CD4-positive, alpha-beta T cell (primary cell): ENCODE data around the gene NLRP12. TPM values are rescaled to one million over a fixed set of nuclear protein-coding genes. Genes with fewer than 3 reads are reported as not detected.

Experiments
- ATAC-seq: fragments of 200-7000 bp; cut with Tn5 transposase; one replicate; pipeline ENCODE4 v1.10.0; 2022; ENCODE audit warnings: mild to moderate bottlenecking; ENCODE audit not compliant: poor library complexity
- CTCF ChIA-PET: fragments of 350-600 bp; sonication (Branson Sonifier 250); formaldehyde crosslinking; loops from one replicate; lab custom pipeline; 2021; ENCODE audit warnings: antibody characterized with exemption, inconsistent platforms; lab: Charles Lee
- POLR2A ChIA-PET: fragments of 350-600 bp; sonication (Branson Sonifier 250); formaldehyde crosslinking; loops from one replicate; lab custom pipeline; 2021; ENCODE audit warnings: antibody characterized with exemption, inconsistent platforms; lab: Charles Lee
- DNase-seq, 14 experiments: peaks; one replicate each; pipeline ENCODE4 v3.0.0-alpha.2; 2013 to 2020; ENCODE audit warnings: mixed read lengths in 2 of 14
- H3K27ac ChIP-seq, 2 donors: one replicate each; pipeline versions ENCODE4 v1.5.1 to v1.7.0; 2013; ENCODE audit warnings: low read length in 2 of 2, low read depth in 1 of 2, mild to moderate bottlenecking in 1 of 2
- H3K27me3 ChIP-seq, 2 experiments: 1 replicate in 1 of 2; 2 replicates in 1 of 2; pipeline versions ENCODE4 v1.6.1 to v1.7.0; 2013; ENCODE audit warnings: low read length in 2 of 2, control low read depth in 1 of 2, mild to moderate bottlenecking in 1 of 2, moderate library complexity in 1 of 2; ENCODE audit not compliant: insufficient read depth in 2 of 2, control insufficient read depth in 1 of 2
- H3K36me3 ChIP-seq: one replicate; pipeline ENCODE4 v1.6.1; 2013; ENCODE audit warnings: low read length, control low read depth; ENCODE audit not compliant: insufficient read depth
- H3K4me1 ChIP-seq: one replicate; pipeline ENCODE4 v1.6.1; 2013; ENCODE audit warnings: low read length, control low read depth; ENCODE audit not compliant: insufficient read depth
- H3K4me3 ChIP-seq: one replicate; pipeline ENCODE4 v1.5.1; 2013; ENCODE audit warnings: mild to moderate bottlenecking, low read length, moderate library complexity
- H3K9me3 ChIP-seq, 2 experiments: 1 replicate in 1 of 2; 2 replicates in 1 of 2; pipeline versions ENCODE4 v1.6.1 to v1.7.0; 2013; ENCODE audit warnings: low read length in 2 of 2, mild to moderate bottlenecking in 2 of 2, control low read depth in 1 of 2, moderate library complexity in 1 of 2; ENCODE audit not compliant: control insufficient read depth in 1 of 2, insufficient read depth in 1 of 2
- H3K27ac Mint-ChIP-seq: one replicate; pipeline ENCODE4 v1.8.0; 2020; ENCODE audit warnings: mixed read lengths
- H3K27me3 Mint-ChIP-seq: one replicate; pipeline ENCODE4 v1.8.0; 2021; ENCODE audit warnings: mixed read lengths
- H3K36me3 Mint-ChIP-seq: one replicate; pipeline ENCODE4 v1.8.0; 2021; ENCODE audit warnings: low read depth, mixed read lengths
- H3K4me1 Mint-ChIP-seq: one replicate; pipeline ENCODE4 v1.8.0; 2021; ENCODE audit warnings: low read depth, mixed read lengths
- H3K4me3 Mint-ChIP-seq: one replicate; pipeline ENCODE4 v1.8.0; 2020; ENCODE audit warnings: mild to moderate bottlenecking, mixed read lengths
- H3K9me3 Mint-ChIP-seq: one replicate; pipeline ENCODE4 v1.8.0; 2020; ENCODE audit warnings: mixed read lengths
- intact Hi-C, 2 experiments: fragments of 100-400 bp; cut with DNase I in 1 of 2; cut with micrococcal nuclease in 1 of 2; formaldehyde crosslinking; loops; one replicate each; pipeline versions ENCODE4 v1.15.1 to v1.9.0; 2023 to 2025; cut with DNase I, micrococcal nuclease
- total RNA-seq, 174 experiments: library from RNA in 2 of 174; stranded (reverse) in 2 of 174; gene quantifications; one replicate each; pipeline ENCODE4 v1.2.3 and lab custom pipeline; 2021 to 2026
- TF ChIP-seq, protein P1 (sequence below): fragments of 200-600 bp; IDR thresholded peaks from one replicate; pipeline ENCODE4 v1.8.0; 2022; ENCODE audit warnings: antibody characterized with exemption, mild to moderate bottlenecking

NLRP12 gene
- total RNA-seq, 2 experiments from 2014 or later: 0.08 TPM; not detected in 1

DNA sequence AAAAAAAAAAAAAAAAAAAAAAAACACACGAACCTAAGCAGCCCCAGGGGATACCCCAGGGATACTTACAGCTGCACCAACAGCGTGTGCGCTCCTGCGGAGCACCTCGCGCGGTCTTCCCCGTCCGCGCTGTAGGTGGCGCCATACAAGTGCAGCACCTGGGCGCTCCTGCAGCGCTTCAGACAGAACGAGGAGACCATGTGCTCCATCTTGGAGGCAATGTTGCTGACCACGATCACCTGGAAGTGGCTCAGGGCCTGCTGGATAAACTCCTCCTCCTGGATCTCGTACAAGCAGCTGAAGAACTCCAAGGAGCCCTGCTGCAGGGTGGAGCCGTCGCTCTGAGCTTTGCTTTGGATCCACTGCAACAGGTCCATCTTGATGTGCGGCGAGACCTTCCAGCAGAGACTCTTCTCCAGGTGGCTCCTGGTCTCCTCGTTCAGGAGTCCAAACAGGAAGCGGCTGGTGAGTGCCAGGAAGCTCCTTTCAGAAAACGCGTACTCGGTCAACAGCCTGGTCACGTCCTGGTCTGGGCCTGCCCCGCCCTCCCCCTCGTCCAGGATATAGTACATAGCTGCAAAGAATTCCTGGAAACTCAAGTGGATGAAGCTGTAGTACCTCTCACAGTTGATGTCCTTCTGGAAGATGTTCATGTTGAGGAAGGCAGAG lies 14.5 kb downstream of the NLRP12 start:
- H3K9me3 Mint-ChIP-seq: no peaks in the 10 kb centered on the region
- H3K27me3 Mint-ChIP-seq: no peaks in the 10 kb centered on the region
- CTCF ChIA-PET: interaction anchor here (1.6 kb wide), 1 partner anchor 17 kb away, joined by 5 read pairs; no protein-coding TSS in a partner anchor
- no peaks in the 10 kb centered on the region for H3K4me1 ChIP-seq
- ATAC-seq: no peak
- H3K36me3 ChIP-seq: no peaks in the 10 kb centered on the region
- intact Hi-C loops: no loop called here
- no peak overlapping the region for H3K4me3 Mint-ChIP-seq
- H3K27me3 ChIP-seq: no peaks in the 10 kb centered on the region
- H3K4me3 ChIP-seq: no peak overlapping the region
- POLR2A ChIA-PET: no interaction called here
- H3K36me3 Mint-ChIP-seq: no peaks in the 10 kb centered on the region
- TF ChIP-seq, protein P1, sequence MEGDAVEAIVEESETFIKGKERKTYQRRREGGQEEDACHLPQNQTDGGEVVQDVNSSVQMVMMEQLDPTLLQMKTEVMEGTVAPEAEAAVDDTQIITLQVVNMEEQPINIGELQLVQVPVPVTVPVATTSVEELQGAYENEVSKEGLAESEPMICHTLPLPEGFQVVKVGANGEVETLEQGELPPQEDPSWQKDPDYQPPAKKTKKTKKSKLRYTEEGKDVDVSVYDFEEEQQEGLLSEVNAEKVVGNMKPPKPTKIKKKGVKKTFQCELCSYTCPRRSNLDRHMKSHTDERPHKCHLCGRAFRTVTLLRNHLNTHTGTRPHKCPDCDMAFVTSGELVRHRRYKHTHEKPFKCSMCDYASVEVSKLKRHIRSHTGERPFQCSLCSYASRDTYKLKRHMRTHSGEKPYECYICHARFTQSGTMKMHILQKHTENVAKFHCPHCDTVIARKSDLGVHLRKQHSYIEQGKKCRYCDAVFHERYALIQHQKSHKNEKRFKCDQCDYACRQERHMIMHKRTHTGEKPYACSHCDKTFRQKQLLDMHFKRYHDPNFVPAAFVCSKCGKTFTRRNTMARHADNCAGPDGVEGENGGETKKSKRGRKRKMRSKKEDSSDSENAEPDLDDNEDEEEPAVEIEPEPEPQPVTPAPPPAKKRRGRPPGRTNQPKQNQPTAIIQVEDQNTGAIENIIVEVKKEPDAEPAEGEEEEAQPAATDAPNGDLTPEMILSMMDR: no peak
- no peaks in the 10 kb centered on the region for H3K4me1 Mint-ChIP-seq
- H3K27ac Mint-ChIP-seq: no peak overlapping the region
- no peak for DNase-seq
- H3K9me3 ChIP-seq: peaks cover 0 to 8% of the 10 kb centered on the region in 2 experiments
- no peak overlapping the region for H3K27ac ChIP-seq

DNA sequence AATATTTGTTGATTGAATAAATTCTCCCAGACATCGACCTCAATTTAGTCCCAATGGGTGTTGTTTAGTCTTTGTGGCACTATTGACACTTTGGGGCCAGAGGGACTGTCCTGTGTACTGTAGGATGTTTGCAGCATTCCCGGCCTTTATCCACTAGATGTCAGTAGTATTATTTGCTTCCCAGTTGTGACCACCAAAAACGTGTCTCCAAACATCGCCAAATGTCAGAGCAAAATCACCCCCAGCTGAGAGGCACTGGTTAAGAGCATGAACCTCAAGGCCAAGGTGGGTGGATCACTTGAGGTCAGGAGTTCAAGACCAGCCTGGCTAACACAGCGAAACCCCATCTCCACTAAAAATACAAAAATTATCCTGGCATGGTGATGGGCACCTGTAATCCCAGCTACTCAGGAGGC lies 15.4 kb downstream of the NLRP12 start:
- no peak for DNase-seq
- H3K4me1 Mint-ChIP-seq: no peaks in the 10 kb centered on the region
- ChIA-PET POLR2A (no interaction called here), CTCF (interaction anchor here (1.6 kb wide), 1 partner anchor 16 kb away, joined by 5 read pairs; no protein-coding TSS in a partner anchor)
- no peaks in the 10 kb centered on the region for H3K27me3 Mint-ChIP-seq
- H3K4me3 Mint-ChIP-seq: no peak overlapping the region
- no peak for ATAC-seq
- no peaks in the 10 kb centered on the region for H3K9me3 Mint-ChIP-seq
- no peaks in the 10 kb centered on the region for H3K4me1 ChIP-seq
- H3K4me3 ChIP-seq: no peak overlapping the region
- no peak overlapping the region for H3K27ac ChIP-seq
- no peaks in the 10 kb centered on the region for H3K36me3 Mint-ChIP-seq
- no peaks in the 10 kb centered on the region for H3K27me3 ChIP-seq
- no peak overlapping the region for H3K27ac Mint-ChIP-seq
- TF ChIP-seq, protein P1: no peak
- peaks cover 0 to 8% of the 10 kb centered on the region in 2 experiments for H3K9me3 ChIP-seq
- H3K36me3 ChIP-seq: no peaks in the 10 kb centered on the region
- intact Hi-C loops: no loop called here

DNA sequence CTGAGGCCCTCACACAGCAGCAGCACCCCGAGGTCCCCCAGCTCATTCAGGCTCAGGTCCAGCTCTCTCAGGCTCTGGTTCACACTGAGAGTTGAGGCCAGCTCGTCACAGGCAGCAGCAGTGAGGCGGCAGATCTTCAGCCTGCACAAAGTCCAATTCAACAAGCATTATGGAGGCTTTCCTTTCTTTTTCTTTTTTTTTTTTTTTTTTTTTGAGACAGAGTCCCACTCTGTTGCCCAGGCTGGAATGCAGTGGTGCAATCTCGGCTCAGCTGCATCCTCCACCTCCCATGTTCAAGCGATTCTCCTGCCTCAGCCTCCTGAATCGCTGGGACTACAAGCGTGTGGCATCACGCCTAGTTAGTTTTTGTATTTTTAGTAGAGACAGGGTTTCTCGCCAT lies 22.9 kb downstream of the NLRP12 start:
- Mint-ChIP-seq H3K36me3 (no peaks in the 10 kb centered on the region), H3K4me3 (no peak overlapping the region), H3K9me3 (no peaks in the 10 kb centered on the region), H3K27ac (no peak overlapping the region), H3K4me1 (no peaks in the 10 kb centered on the region), H3K27me3 (no peaks in the 10 kb centered on the region)
- no peaks in the 10 kb centered on the region for H3K4me1 ChIP-seq
- intact Hi-C loops: no loop called here
- peaks cover 0 to 5% of the 10 kb centered on the region in 2 experiments for H3K9me3 ChIP-seq
- H3K36me3 ChIP-seq: no peaks in the 10 kb centered on the region
- DNase-seq: no peak
- POLR2A ChIA-PET: no interaction called here
- no peak overlapping the region for H3K27ac ChIP-seq
- CTCF ChIA-PET: interaction anchor here (0.7 kb wide), 1 partner anchor 8 kb away, joined by 4 read pairs; no protein-coding TSS in a partner anchor
- H3K4me3 ChIP-seq: no peak overlapping the region
- TF ChIP-seq, protein P1: no peak
- ATAC-seq: no peak
- no peaks in the 10 kb centered on the region for H3K27me3 ChIP-seq
